NOMO-1 treated with DMSO at 0.1 percent for 48 hours (cell line): ENCODE data around the gene ATP2C2.
A peak's percentile ranks its signal among the peaks of the same experiment; 100 is the strongest.
"Not testable (repeated sequence)": the region's sequence is repeated elsewhere in the genome, so short reads cannot be mapped to it uniquely, and the experiment has no call there.

Experiments
- DNase-seq: peaks from one replicate; lab custom pipeline; 2025; ENCODE audit not compliant: unreplicated experiment; lab: John Stamatoyannopoulos, UW

The ATP2C2 gene, protein sequence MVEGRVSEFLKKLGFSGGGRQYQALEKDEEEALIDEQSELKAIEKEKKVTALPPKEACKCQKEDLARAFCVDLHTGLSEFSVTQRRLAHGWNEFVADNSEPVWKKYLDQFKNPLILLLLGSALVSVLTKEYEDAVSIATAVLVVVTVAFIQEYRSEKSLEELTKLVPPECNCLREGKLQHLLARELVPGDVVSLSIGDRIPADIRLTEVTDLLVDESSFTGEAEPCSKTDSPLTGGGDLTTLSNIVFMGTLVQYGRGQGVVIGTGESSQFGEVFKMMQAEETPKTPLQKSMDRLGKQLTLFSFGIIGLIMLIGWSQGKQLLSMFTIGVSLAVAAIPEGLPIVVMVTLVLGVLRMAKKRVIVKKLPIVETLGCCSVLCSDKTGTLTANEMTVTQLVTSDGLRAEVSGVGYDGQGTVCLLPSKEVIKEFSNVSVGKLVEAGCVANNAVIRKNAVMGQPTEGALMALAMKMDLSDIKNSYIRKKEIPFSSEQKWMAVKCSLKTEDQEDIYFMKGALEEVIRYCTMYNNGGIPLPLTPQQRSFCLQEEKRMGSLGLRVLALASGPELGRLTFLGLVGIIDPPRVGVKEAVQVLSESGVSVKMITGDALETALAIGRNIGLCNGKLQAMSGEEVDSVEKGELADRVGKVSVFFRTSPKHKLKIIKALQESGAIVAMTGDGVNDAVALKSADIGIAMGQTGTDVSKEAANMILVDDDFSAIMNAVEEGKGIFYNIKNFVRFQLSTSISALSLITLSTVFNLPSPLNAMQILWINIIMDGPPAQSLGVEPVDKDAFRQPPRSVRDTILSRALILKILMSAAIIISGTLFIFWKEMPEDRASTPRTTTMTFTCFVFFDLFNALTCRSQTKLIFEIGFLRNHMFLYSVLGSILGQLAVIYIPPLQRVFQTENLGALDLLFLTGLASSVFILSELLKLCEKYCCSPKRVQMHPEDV

DNA sequence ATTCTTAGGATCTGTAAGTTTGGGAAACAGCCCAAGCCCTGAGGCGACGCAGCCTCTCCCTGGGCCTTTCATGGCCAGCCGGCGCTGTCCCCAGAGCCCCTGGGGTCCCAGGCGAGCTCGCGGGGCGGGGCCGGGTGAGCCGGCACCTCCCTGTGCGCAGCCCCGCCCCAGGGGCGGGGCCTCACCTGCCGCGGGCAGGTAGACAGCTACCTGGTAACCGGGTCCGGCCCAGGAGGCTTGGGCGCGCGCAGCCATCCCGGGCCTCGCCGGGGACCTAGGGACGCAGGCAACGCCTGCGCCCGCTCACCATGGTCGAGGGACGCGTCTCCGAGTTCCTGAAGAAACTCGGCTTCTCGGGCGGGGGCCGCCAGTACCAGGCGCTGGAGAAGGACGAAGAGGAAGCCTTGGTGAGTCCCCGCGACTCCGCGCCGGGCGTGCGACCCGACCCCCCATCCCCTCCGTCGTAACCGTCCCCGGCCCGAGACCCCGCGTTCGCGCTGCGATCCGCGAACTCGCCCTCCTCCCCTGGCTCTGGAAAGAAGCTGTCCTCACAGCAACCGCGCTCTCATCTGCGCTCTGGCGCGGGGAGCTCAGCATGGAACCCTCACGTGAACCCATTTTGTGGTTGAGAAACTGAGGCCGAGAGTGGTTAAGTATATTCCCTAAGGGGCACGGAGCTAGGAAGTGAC lies at the start of gene ATP2C2:
ATP2C2 (plus strand) TSS at position 231 of the 689 bp plus-strand sequence; CDS start at position 309, 78 bp downstream.
- DNase-seq: no peak

DNA sequence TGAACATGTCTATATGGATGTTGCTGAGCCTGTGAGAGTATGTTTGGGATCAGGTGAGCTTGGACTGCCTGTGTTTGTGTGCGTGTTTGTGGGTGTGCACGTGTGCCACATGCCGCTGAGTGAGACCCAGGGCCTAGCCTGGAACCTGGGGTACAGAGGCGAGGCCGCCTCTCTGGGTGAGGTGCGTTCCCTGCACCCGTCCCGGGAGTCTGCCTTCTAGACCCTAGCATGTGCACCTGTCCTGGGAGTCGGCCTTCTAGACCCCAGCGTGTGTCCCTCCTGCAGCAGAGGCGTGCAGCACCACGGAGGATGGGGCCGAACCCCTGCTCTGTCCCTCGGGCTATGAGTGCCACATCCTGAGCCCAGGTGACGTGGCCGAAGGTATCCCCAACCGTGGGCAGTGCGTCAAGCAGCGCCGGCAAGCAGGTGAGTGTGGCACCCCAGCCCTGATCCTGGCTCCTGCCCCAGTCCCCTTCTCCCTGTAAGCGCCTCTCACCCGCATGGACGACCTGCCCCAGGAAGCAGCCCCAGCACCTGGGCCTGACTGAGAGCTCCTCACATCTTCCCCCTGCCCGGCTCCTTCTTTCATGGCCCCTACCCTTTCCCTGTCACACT lies 49.1 kb upstream of the ATP2C2 start:
- no peak for DNase-seq

DNA sequence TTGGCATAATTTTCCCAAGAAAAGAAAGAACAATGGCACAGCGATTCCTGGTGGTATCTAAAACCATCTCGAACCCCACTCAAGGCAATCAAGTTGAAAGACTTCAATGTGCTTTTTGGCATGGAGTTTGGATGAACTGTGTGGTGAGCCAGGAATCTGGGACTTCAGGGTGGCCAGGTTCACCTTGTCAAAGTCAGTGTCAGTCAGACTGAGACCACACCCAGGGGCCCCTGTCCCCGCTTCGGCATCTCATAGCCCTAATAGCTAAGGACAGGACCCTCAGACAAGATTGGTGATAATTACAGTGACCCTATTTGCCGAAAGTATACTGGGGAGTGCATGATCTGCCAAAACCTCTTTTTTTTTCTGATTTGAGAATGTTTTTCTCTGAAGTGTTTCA lies 47.8 kb upstream of the ATP2C2 start:
- DNase-seq: no peak

DNA sequence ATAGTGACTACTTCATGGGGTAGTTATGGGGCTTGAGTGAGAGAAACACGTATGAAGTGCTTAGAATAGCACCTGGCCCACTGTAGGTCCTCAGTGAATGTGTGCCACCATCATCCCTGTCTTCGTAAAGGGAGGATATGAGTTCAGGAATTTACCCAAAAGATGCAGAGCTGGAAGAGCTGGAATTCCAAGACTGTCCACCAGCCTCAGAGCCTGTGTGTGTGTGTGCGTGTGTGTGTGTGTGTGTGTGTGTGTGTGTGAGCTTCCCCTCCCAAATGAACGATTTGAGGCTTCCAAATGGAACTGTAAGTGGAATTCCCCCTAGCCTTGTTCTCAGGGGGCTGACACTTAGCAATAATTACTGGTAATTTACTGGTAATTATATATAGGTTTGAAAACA lies 46.4 kb upstream of the ATP2C2 start:
- DNase-seq: no peak

DNA sequence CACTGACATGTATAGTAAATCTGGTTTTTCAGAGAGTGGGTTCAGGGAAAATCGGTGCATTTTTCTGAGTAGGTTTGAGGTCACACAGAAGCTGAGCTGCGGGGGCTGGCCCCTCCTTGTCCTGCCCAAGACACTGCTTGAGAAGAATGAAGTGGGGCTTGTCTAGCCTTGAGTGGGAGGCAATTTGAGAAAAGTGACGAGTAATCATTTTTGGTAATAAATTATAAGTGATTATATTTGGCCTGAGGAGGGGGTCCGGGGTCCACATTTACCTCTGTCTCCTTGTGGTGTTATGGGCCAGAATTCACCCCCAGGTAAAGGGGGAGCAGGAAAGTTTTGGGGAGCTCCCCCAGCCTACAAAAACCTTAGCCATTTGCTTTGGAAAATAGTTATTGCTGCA lies 45.6 kb upstream of the ATP2C2 start:
- no peak for DNase-seq

DNA sequence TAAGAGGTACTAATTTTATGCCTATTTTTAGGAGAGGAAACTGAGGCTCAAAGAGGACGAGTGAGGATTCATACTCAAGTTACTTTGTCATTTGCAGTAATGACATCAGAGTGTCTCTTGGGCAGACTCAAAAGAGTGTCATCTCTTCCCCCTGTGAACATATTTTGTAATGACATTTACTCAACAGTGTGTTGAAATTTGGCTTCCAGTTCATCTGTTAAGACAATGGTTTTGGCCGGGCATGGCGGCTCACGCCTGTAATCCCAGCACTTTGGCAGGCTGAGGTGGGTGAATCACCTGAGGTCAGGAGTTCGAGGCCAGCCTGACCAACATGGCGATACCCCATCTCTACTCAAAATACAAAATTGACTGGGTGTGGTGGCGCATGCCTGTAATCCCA lies 44.7 kb upstream of the ATP2C2 start:
- DNase-seq: peak; percentile 26

DNA sequence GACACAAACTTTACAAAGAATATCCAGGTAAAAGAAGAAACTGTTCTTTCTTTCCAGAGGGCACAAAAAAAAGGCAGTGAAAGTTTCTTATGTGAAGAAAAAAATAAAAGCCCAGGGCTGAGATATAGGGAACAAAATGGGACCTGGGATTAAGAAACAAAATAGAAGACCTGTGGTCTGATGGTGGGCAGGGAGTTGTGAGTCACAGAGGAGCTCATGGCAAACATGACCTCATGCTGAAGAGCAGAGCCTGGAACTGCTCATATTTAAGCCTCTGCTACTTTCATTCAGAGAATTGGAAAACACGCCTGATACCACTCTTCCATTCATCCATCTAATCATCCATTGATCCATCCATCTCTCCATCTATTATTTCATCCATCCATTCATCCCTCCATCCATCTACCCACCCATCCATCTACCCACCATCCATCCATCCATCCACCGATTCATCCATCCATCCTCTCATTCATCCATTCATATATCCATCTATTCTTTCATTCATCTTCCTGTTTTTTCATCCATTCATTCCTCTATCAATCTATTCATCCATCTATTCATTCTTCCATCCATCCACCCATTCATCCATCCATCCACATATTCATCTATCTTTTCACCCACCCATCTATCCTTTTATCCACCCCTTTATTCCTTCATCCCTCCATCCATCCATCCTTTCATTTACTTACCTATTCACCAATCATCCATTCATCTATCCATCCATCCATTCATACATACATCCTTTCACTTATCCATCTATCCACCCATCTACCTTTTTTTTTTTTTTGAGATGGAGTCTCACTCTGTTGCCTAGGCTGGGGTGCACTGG lies 43.7 kb upstream of the ATP2C2 start:
- DNase-seq: no peak

DNA sequence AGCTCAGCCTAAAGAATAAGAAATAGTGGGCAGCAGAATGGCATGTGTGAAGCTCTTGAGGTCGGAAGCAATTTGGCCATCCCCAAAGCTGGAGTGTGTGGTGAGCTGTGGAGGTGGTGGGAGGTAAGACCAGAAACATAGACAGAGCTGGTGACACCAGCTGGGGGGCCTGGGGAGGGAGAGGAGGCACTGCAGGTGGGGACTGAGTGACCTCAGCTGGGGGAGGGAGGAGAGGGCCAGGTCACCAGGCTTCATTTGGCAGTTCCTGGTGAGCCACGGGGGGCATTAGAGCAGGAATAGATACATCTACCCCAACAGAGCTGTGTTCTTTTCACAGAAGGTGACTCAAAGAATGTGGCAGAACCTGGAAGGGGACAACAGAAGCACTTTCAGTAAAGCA lies 41.8 kb upstream of the ATP2C2 start:
- no peak for DNase-seq

DNA sequence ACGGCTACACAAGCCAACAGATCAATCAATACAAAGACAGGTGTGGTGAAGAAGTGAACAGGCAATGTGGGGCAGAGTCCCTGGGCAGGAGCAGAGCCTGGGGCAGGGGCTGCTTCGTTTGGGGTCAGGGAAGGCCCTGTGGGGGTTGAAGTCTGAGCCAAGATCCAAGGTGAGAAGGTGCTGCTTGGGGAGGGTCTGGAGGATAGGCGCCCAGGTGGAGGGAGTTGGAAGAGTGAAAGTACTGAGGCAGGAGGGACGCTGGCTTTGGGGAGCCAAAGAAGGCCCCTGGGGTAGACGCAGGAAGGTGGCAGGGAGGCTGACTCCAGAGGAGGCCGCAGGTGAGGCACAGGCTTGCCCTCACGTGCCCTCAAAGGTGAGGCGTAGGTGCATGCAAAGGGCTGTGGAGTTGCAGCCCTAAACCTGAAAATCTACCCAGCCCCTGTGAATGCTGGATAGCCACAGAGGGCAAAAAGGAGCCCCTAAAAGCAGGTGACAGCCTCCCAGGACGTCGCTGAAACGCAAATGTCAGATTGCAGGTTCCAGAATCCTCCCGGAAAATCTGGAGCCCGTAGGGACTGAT lies 40.3 kb upstream of the ATP2C2 start:
- DNase-seq: no peak

DNA sequence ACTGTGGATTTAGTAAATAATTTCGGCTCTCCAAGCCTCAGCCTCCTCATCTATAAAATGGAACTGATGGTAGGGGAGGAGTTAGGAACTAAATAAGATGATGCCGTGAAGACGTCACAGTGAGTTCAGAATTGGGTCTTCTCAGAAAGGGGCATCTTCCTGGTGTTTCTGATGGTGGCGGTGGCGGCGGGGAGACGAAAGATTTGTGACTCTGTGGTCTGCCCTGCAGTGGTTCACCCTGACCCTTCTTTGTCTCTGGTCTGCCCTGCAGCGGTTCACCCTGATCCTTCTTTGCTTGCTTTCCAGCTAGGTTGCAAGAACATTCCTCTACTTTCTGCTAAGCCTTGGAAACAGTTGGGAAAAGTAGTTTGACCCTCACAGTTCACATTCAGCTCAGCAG lies 39.3 kb upstream of the ATP2C2 start:
- DNase-seq: no peak

DNA sequence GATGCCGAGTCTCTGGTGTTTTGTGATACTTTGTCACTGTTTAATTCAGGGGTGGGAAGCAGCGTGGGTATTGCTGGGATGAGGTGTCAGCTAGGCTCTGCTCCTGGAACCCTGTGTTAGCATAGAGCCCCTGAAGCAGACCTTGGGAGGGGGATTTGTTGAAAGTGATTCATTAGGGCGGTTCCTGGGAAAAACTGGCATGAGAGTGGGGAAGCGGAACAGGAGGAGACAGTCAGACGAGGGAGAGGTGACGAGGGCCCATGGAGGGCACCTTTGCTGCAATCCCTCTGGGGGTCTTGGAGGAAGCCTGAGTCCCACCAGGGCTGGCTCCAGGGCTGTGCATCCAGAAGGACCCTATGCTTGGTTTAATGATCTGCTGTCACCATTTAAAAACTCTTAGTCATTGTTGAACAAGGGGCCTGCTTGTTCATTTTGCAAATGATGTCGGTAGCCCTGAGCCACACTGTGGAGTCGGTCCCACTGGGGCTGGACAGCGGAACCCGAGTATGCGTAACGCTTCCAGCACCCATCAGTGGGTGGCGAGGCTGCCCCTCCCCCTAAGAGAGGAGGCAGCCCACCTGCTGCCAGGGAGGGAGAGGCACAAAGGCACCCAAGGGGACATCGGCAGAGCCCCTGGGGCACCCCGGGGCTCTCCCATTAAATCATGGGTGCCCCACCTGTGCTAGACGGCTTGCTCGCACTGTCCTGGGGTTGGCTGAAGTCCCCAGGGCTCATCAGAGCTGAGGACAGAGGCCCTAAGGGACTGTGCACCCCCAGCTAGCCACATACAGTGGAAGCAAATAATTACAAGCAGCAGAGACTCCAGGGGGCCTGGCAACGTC lies 38.3 kb upstream of the ATP2C2 start:
- DNase-seq: no peak

DNA sequence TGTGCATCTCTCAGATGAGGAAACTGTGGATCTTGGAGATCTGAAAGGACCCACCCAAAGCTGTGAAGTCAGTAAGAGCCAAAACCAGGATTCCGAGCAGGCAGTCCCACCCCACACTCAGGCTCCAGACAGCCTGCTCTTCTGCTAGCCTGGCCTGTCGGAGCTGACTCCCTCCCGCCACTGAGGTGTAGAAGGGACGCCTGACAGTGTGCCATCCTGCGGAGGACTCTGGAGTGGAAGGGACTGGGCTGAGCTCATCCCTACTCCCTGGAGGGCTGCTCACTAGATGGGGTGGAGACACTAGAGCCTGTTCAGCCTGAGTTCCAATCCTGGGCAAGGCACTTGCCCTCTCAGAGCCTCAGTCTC lies 37.7 kb upstream of the ATP2C2 start:
- no peak for DNase-seq

DNA sequence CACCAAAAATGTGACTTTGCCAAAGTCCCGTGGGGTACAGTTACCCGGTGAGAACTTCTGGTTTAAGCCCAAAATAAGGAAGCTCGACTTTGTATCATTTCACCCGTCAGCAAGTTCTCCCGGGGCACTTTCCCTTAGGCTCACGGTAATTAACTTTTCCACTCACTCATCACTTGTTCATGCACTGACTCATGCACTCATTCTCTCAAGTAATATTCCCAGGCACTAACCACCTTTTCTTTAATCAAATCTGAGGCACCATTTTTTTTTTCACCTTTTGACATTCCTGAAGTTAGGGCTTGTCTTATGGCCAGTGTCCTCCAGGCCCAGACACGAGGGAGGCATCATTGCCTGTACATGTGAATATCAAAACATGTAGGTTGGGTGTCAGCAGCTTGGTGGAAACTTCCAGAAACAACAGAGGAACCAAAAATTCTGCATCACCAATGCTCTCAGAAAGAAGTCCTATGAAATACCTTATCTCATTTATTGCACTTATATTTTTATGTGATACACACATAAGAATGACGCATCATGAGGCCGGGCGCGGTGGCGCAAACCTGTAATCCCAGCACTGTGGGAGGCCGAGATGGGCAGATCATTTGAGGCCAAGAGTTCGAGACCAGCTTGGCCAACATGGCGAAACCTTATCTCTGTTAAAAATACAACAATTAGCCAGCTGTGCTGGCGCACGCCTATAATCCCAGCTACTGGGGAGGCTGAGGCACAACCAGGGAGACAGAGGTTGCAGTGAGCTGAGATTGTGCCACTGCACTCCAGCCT lies 36.1 kb upstream of the ATP2C2 start:
- DNase-seq: no peak

DNA sequence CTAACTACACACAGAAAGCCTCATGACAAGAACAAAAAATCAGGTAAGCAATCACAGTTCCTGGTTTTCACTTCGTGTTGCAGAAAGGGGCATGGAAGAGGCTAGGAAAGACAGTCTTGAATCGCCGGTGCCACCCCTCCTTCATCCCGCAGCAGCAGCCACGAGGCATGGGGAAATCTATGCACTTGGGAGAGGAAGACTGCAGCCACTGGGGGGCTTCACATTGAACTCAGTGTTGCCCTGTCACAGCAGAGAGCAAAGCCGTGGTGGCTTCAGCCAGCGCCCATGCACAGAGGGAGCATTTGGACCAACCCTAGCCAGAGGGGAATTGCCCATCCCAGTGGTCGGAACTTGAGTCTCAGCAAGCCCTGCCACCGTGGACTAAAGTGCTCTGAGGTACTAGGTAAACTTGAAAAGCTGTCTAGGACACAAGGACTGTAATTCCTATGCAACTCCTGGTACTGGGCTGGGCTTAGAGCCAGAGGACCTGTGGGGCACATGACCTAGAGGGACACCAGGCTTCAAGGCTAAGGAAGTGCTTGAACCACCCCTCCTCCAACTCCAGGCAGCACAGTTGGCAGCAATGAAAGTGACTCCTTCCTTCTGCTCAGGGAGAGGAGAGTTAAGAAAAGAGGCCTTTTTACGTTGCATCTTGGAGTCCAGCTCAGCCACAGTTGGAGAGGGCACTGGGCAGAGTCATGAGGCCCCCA lies 35.2 kb upstream of the ATP2C2 start:
- no peak for DNase-seq

DNA sequence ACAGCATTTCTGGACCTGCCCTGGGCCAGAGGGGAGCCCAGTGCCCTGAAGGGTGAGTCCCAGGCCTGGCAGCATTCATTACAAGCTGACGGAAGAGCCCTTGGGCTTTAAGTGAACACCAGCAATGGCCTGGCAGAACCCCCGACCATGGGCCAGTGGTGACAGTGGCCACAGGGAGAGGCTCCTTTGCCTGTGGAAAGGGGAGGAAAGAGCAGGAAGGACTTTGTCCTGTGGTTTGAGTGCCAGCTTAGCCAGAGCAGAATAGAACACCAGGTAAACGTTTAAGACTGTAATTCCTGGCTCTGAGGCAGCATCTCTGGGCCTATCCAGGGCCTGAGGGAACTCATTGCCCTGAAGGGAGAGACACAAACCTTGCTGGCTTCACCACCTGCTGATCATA lies 34.3 kb upstream of the ATP2C2 start:
- DNase-seq: no peak

DNA sequence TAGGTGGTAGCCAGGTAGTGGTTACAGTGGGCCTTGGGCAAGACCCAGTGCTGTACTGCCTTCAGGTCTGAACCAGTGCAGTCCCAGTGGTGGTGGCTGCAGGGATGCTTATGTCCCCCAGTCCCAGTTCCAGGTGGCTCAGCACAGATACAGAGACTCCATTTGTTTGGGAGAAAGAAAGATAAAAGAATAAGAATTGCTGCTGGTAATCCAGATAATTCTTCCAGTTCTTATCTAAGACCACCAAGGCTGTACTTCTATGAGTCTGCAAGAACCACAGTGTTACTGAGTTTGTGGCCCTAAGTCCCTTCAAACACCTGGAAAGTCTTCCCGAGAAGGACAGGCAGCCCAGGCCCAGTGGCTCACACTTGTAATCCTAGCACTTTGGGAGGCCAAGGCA lies 33.9 kb upstream of the ATP2C2 start:
- DNase-seq: no peak

DNA sequence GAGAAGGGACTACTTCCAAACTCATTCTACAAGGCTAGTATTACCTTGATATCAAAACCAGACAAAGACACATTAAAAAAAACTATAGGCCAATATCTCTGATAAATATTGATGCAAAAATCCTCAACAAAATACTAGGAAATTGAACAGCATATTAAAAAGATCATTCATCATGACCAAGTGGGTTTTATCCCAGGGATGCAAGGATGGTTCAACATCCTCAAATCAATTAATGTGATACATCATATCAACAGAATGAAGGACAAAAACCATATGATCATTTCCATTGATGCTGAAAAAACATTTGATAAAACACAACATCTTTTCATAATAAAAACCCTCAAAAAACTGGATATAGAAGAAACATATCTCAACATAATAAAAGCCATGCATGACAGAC lies 31.1 kb upstream of the ATP2C2 start:
- DNase-seq: not testable (repeated sequence)

DNA sequence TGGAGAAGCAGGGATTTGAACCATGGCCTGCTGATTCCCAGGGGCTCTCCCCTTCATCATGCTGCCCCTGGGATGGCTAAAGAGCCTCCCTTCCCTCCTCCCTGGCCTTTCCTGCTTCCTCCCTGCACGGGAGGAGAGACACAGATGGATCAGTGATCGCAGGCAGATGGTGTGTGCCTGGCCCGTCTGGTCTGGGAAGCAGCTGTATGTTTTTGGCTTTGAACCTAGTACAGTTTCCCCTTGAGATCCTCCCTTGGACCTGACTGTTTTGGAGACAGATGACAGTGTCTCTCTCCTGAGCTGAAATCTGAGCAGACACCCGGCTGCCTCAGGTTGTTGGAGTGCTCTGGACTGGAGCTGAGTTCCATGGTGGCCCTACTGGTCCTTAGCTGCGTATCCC lies 29.0 kb upstream of the ATP2C2 start:
- DNase-seq: no peak
